ENCODE measurements around the gene MAML2. TPM values are rescaled to one million over a fixed set of nuclear protein-coding genes. Genes with fewer than 3 reads are reported as not detected.

Gene MAML2
- total and polyA plus RNA-seq, 8 donors, result 1.3 to 22.8 (median 12.1) TPM

DNA sequence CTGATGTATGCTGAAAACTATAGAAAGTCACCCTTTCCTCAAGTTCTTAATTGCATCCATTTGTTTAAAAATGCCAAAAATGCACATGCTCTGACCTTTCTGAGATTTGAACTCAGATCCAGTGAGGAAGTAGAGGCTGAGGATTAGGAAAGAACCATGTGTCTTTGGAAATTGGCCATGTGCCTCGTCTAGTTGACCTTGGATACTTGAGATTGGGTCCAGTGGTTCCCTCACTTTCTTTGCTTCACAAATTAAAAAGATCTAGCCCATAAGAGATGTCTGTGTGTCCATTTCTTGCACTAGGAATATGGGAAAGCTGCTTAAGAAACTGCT is 128.3 kb downstream of the MAML2 start:
- H3K4me3 ChIP-seq, result no peak overlapping the region
- no peaks in the 10 kb centered on the region for H3K27me3 ChIP-seq
- H3K36me3 ChIP-seq, result no peaks in the 10 kb centered on the region
- intact Hi-C loops (cut with DNase I; ENCODE audit: low total_unique reads), result loop anchor here (5.0 kb wide), 1 partner anchor 52 kb away; no protein-coding TSS in a partner anchor
- H3K27ac ChIP-seq, result peak overlapping the region; percentile 55 to 86 (median 74)
- peaks cover 16 to 65% (median 40%) of the 10 kb centered on the region in 4 donors for H3K4me1 ChIP-seq
- 45 to 72% (median 66%) methylated on average over 1 of the region's 1 CpG for WGBS, 5 donors
- DNase-seq, result no peak
- TF ChIP-seq POLR2A (IDR thresholded peaks at IDR 0.05) (no peak), POLR2AphosphoS5 (IDR thresholded peaks at IDR 0.05) (no peak), EP300 (IDR thresholded peaks at IDR 0.05) (no peak), CTCF (IDR thresholded peaks at IDR 0.05) (no peak)
- H3K9me3 ChIP-seq, result no peaks in the 10 kb centered on the region

DNA sequence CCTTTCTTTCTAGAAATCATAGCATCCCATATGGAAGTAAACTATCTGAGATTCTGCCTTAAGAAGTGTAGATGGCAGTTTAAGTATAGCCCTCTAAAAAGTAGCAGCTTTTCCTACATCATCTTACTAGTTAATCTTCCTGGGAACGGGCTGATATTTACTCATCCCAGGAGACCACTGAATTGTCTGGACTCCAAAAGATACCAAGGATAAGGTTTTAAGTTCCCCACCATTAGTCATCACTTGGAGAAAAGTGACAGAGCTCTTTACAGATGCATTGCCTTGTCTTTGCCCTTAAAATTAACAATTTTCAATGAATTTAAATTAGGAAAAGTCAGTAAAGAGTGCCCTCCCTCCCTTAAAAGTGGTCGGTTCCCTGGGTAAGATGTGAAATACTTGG is 129.5 kb downstream of the MAML2 start:
- TF ChIP-seq EP300 (IDR thresholded peaks at IDR 0.05) (no peak), CTCF (IDR thresholded peaks at IDR 0.05) (no peak), POLR2AphosphoS5 (IDR thresholded peaks at IDR 0.05) (no peak), POLR2A (IDR thresholded peaks at IDR 0.05) (no peak)
- WGBS, 5 donors, result 56 to 67% (median 66%) methylated on average over 2 of the region's 2 CpGs

GRCh38 chr11:96211436-96211835 is 131.6 kb downstream of the MAML2 start:
- Histone ChIP-seq H3K9me3 (no peaks in the 10 kb centered on the region), H3K27ac (peak overlapping the region in 2 of 5 donors; percentile 66 to 86), H3K36me3 (no peaks in the 10 kb centered on the region), H3K4me1 (peaks cover 15 to 68% (median 38%) of the 10 kb centered on the region in 4 donors), H3K4me3 (no peak overlapping the region), H3K27me3 (no peaks in the 10 kb centered on the region)
- WGBS, 5 donors, result 77 to 89% (median 80%) methylated on average over 2 of the region's 2 CpGs
- intact Hi-C loops (cut with DNase I; ENCODE audit: low total_unique reads), result loop anchor here (5.0 kb wide), 1 partner anchor 49 kb away; no protein-coding TSS in a partner anchor
- no peak for DNase-seq
- TF ChIP-seq CTCF (IDR thresholded peaks at IDR 0.05), result no peak
- no peak for TF ChIP-seq POLR2A (IDR thresholded peaks at IDR 0.05)
- TF ChIP-seq EP300 (IDR thresholded peaks at IDR 0.05), result no peak
- TF ChIP-seq POLR2AphosphoS5 (IDR thresholded peaks at IDR 0.05), result no peak

More for the DNA sequence above, 129.5 kb downstream of the MAML2 start:
- DNase-seq, result no peak
- intact Hi-C loops (cut with DNase I; ENCODE audit: low total_unique reads), result loop anchor here (5.0 kb wide), 1 partner anchor 51 kb away; no protein-coding TSS in a partner anchor
- H3K9me3 ChIP-seq, result no peaks in the 10 kb centered on the region
- H3K4me1 ChIP-seq, result peaks cover 15 to 64% (median 38%) of the 10 kb centered on the region in 4 donors
- no peaks in the 10 kb centered on the region for H3K36me3 ChIP-seq
- H3K27ac ChIP-seq, result peak overlapping the region in 4 of 5 donors; percentile 63 to 86 (median 65)
- H3K4me3 ChIP-seq, result no peak overlapping the region
- no peaks in the 10 kb centered on the region for H3K27me3 ChIP-seq

DNA sequence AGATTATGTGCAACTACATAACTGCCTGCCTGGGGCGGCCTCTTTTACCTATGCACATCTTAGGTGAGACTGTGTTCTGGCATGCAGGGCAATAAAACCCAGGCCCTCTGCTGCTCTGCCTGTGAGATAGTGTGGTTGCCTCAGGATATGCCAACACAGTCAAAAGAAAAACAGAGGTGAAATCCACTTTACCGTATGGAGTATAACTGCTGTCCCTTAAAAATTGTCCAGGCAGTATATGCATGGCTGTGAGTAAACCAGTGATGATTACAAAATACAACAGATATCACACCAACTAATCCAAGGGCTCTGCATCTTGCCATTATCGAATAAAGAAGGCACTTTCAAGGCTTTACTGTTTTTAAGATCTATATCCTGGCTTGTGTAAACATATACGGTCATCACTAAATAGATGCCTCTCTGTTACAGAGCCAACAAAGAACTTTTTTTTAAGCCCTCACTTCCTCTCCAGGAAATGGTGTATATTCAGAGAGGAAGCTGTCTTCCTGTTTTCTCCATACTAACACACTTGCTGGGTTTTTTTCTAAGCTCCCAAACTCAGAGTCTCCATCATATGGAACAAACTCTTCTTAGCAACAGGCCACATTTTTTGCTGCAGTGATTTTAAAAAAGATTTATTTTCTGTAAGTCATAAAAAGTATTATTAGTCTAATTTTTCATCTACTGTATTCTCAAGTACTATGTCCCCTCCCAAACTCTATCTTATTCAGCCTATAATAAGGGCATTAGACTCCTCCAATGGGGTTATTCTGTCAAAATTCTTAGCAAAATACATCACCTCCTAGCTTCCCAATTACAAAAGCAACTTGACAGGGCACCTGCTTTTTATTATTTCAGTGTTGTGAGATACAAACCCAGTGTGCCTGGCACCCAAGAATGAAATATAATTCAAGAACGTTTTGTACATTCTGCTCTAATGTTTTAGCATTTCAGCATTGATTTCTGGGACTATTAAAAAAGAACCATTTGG is 135.2 kb downstream of the MAML2 start:
- Histone ChIP-seq H3K27me3 (no peaks in the 10 kb centered on the region), H3K4me3 (no peak overlapping the region), H3K27ac (peak overlapping the region in 4 of 5 donors; percentile 38 to 62 (median 45)), H3K4me1 (peaks cover under 1 to 44% (median 15%) of the 10 kb centered on the region in 4 donors), H3K9me3 (no peaks in the 10 kb centered on the region), H3K36me3 (no peaks in the 10 kb centered on the region)
- peak in 1 of 2 donors; percentile 62 for DNase-seq
- intact Hi-C loops (cut with DNase I; ENCODE audit: low total_unique reads), result no loop called here
- WGBS, 5 donors, result 47 to 63% (median 57%) methylated on average over 5 of the region's 5 CpGs
- TF ChIP-seq POLR2A (IDR thresholded peaks at IDR 0.05) (no peak), CTCF (IDR thresholded peaks at IDR 0.05) (no peak), EP300 (IDR thresholded peaks at IDR 0.05) (no peak), POLR2AphosphoS5 (IDR thresholded peaks at IDR 0.05) (no peak)

All from stomach (tissue), 9 donors.